Ramos (cell line): ENCODE data around the gene TCTN1.
"Not testable (repeated sequence)": the region's sequence is repeated elsewhere in the genome, so short reads cannot be mapped to it uniquely, and the experiment has no call there.

Experiments
- in situ Hi-C: fragments of 300-500 bp; cut with MboI; formaldehyde crosslinking; loops from one replicate; pipeline ENCODE4 v1.14.3; 2022; ENCODE audit warnings: low sequenced_read_pairs; ENCODE audit not compliant: unreplicated experiment

The TCTN1 gene

DNA sequence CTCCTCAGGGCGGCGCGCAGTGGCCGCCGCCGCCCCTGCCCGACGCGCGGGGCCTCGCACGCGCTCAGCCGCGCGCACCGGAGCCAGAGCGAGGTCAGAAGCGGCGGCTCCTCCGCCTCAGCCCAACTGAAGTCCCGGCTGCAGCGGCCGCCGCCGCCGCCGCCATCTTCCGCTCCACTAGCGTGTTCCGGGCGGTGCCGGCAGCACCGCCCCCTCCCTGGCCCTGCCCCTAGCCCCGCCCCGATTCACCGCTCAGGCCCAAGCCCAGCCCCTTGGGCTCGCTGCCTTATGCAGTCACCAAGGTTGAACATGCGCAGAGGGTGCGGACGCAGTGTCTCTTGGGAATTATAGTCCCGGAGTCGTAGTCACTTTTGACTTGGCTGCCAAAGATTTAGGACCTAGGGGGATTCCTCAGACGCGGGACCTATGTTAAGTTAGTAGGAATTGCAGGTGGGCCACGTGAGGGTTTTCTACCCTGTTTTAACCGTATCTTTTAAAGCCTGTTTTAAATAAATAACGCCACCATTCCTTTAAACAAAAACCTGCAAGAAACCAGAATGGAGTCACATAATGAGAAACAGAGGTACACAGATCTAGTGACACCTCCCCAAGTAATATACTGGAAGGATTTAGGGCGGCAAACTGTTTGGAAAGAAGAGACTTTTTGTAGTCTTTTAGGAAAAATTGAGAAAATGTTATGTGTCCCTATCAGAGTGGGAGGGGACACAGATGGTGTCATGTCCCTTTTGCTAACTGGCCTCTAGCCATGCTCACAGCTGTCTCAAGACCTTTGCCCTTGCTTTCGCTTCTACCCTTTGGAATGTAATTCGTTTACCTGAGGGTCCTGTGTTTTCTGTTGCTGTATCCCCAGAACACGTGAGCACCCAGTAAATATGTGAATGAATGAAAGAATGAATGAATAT is 30.5 kb upstream of the TCTN1 start, which contains the start of gene PPTC7:
TSS of gene PPTC7 (minus strand) at position 182 of the 923 bp plus-strand sequence. CDS start 287 bp downstream, outside the sequence.
- in situ Hi-C loops = no loop called here

DNA sequence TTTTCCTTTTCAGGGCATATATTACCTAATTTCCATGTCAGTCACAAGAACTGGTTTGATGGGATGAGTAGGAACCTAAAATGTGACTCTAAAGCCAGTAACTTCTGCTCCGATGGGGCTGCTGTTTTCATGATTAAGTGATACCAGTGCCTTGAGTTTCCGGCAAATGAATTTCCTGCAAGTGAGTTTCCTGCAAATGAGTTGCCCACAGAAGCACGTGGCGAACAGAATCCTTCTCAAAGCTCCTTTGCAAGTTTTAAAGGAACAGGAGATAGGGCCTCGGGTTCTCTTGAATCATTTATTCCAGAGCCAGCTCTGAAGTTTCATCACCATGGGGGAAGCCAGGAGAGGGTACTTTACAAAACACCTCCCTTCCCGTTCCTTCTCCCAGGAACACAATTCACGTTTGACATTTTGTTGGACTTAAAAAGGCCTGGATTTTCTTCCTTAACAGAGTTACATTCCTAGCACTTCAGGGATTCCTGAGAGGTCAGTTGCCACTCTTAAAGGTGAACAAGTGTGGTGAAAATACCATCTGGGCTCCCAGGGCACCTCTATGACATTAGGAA is 28.6 kb upstream of the TCTN1 start:
- in situ Hi-C loops = no loop called here

DNA sequence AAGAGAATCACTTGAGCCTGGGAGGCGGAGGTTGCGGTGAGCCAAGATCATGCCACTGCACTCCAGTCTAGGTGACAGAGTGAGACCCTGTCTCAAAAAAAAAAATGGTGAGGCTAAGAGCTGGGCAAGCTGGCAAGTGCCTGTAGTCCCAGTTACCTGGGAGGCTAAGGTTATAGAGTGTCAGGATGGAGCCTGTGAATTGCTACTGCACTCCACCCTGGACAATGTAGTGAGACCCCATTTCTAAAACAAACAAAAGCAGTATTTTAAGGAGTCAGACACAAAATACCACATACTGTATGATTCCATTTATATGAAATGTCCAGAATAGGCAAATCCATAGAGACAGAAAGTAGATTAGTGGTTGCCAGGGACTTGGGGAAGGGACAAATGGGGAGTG is 26.8 kb upstream of the TCTN1 start:
- in situ Hi-C loops = not testable (repeated sequence)

GRCh38 chr12:110590059-110590458 is 23.9 kb upstream of the TCTN1 start:
- in situ Hi-C loops = no loop called here

DNA sequence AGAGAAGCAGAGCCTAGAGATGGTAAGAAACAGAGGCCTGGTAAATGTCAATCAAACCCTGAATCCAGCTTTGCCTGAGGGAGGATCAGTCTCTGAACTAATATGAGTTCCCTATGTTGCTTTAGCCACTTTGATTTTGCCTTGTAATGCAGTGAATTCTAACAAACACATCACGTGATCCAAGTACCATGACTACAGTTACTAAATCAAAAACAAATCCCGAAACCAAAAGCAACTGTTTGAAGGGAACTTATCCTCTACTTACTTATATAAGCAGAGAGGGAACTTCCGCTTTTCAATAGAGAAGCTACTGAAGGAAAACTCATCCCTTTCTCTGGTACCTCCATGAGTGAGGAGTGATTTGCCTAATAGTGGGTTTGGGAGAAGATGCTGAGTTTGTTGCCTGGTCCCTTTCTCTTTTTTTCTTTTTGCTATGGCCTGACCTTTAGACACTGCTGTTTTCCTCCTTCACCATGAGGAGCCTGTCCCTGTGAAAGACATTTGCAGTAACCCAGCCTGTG is 23.1 kb upstream of the TCTN1 start:
- in situ Hi-C loops = no loop called here

DNA sequence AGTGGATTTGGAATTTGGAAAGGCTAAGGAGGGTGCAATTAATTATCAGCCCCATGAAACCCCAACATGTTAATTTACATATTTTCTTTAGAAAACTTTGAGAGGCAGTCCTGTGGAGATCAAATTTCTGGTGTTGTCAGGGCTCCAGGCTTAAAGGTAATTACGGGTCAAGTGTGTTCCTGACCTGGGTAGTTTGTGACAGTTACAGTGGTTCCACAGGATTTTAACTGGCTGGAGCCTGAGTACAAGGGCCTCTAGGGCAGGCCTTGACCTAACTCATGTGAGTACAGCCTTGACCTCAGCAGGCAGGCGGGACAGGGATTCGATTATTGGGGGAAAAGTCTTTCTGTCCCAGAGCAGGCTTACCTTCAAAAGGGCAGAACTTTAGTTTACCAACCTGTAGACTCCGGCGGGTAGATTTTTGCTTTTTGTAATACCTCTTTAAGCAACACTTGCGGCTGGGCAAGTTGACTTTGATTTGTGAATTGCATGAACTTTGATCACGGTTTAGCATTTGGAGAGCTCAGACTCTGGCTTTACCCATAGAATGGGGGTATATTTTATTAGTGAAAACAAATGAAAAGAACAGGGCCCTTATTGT is 22.4 kb upstream of the TCTN1 start:
- in situ Hi-C loops = no loop called here

DNA sequence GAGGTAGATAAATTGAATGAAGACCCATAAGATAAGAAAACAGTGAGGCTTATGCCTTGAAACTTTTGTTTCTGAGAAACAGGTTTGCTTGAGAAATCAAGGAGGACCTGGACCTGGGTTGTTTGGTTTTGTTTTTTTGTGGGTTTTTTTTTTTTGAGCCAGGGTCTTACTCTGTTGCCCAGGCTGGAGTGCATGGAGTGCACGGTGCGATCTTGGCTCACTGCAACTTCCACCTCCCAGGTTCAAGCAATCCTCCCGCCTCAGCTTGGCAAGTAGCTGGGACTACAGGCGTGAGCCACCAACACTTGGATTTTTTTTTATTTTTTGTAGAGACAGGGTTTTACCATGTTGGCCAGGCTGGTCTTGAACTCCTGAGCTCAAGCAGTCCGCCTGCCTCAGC is 21.9 kb upstream of the TCTN1 start:
- in situ Hi-C loops = no loop called here

DNA sequence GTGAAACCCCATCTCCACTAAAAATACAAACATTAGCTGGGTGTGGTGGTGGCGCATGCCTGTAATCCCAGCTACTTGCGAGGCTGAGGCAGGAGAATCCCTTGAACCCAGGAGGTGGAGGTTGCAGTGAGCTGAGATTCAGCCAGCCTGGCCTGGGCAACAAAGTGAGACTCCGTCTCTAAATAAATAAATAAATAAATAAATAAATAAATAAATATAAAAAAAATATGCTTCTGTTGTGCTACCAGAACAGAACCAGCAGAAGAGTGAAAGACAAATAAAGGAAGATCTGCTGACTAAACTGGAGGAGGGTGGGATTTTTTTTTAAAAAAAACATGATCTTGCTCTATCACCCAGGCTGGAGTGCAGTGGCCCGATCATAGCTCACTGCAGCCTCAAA is 21.0 kb upstream of the TCTN1 start:
- in situ Hi-C loops = not testable (repeated sequence)

- in situ Hi-C loops = no loop called here
These were observed 16.0 kb upstream of the TCTN1 start for GRCh38 chr12:110597885-110598284.

DNA sequence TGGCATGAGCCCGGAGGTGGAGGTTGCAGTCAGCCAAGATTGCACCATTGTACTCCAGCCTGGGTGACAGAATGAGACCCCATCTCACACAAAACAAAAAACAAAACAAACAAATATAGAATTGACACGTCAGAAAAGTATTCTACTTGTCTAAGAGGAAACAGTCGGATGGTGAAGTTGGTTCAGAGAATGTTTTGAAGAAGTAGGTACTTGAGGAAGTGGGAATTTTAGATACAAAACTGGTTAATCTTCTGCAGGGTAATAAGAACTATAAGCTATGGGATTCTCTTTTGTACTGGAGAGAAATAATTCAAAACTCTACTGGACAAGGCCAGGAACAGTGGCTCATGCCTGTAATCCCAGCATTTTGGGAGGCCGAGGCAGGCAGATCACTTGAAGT is 14.6 kb upstream of the TCTN1 start:
- in situ Hi-C loops = no loop called here

DNA sequence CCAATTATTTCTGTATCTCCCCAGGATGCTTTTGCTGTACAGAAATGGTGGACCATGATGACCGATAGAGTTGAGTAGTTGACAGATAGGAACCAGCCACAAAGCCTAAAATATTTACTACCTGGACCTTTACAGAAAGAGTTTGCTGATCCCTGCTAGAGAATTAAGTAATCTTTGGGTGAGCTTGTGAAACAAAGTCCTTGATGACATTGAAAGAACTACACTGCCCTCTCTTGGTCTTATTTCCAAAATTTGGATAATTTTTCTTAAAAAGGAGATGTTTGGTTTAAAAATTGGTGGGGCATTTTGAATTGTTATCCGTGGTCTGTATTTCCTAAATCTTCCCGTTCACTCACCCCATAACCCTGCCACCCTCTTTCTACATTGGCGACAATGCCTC is 13.7 kb upstream of the TCTN1 start:
- in situ Hi-C loops = loop anchor here (5.0 to 10.0 kb wide), 4 partner anchors 88 to 505 kb away; no protein-coding TSS in a partner anchor

DNA sequence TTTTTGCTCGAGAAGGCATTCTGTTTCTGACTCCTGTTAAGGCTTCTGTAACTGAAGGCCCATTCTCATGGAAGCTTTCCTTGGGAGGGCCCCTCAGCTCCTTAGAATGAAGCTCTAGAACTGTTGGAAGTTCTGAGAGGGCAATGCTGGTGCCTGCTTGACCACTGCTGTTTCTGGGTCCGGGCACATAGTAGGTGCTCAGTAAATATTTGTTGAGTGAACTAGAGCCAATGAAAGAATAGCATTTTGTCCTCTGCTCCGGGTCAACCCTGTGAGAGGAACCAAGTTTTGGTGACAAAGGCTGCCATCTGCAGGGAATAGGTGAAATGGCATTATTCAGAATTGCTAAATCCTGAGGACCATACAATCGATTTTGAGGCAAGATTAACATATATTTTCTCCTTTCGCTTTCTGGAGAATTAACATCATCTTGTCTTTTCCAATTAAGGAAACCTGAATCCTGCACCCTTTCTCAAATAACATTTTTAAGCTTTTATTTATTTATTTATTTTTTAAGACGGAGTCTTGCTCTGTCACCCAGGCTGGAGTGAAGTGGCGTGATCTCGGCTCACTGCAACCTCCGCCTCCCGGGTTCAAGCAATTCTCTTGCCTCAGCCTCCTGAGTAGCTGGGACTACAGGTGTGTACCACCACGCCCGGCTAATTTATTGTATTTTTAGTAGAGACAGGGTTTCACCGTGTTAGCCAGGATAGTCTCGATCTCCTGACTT is 11.7 kb upstream of the TCTN1 start:
- in situ Hi-C loops = loop anchor here (5.0 to 10.0 kb wide), 4 partner anchors 90 to 507 kb away; no protein-coding TSS in a partner anchor

GRCh38 chr12:110606253-110606611 is 7.7 kb upstream of the TCTN1 start:
- in situ Hi-C loops = loop anchor here (10.0 kb wide), 2 partner anchors 251 to 511 kb away; no protein-coding TSS in a partner anchor

DNA sequence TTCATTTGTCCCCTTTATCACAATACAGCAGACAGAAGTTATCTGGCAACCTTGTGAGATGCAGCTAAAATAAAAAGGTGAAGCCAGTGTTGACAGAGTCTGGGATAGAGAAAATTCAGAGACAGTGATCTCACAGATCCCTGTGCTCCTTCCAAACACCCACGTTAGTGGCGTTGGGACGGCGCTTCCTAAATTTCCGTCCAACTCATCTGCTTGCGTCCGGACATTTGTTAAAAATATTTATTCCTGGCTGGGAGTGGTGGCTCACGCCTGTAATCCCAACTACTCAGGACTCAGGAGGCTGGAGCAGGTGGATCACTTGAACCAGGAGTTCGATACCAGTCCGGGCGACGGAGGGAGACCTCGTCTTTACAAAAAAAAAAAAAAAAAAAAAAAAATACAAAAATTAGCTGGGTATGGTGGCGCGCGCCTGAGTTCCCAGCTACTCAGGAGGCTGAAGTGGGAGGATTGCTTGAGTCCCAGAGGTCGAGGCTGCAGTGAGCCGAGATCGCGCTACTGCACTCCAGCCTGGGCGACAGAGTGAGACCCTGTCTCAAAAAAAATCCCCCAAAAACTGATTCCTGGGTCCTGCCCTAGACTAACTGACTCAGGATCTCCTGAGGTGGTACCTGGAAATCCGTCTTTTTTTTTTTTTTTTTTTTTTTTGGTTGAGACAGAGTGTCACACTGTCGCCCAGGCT is 708 bp upstream of the TCTN1 start:
- in situ Hi-C loops = no loop called here

DNA sequence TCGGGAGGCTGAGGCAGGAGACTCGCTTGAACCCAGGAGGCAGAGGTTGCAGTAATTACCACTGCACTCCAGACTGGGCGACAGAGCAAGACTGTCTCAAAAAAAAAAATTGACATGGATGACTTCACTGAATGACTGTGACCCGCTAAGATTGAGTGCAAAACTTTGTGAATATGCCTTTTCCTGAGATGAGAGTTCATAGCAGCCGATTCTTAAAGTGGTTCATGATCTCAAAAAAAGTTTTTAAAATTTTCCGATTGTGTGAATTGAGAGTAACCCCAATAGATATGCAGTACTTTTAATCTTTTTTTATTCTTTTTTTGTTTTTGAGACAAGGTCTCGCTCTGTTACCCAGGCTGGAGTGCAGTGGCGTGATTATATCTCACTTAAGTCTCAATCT is 1.2 kb downstream of the TCTN1 start:
- in situ Hi-C loops = loop anchor here (5.0 kb wide), 1 partner anchor 212 kb away; no protein-coding TSS in a partner anchor

- in situ Hi-C loops = loop anchor here (5.0 kb wide), 1 partner anchor 211 kb away; no protein-coding TSS in a partner anchor
These were observed 2.7 kb downstream of the TCTN1 start for GRCh38 chr12:110616471-110617115.

GRCh38 chr12:110619534-110619953 is 5.6 kb downstream of the TCTN1 start:
- in situ Hi-C loops = loop anchor here (5.0 kb wide), 1 partner anchor 208 kb away; no protein-coding TSS in a partner anchor

- in situ Hi-C loops = loop anchor here (5.0 kb wide), 1 partner anchor 65 kb away; the partner anchor contains the start of gene HVCN1
These were observed 8.7 kb downstream of the TCTN1 start for GRCh38 chr12:110622582-110622981.
